Thyroid gland (tissue), 4 donors: Measurements from ENCODE around the gene TMEM106B. TPM values are rescaled to one million over a fixed set of nuclear protein-coding genes. Genes with fewer than 3 reads are reported as not detected.

Source experiments
- DNase-seq, 2 donors: peaks; one replicate each; pipeline ENCODE4 v3.0.0-alpha.2; 2019
- H3K27ac ChIP-seq, 3 donors: fragments of 200-600 bp; sonication (generic); 1 replicate in 2 of 3; 2 replicates in 1 of 3; pipeline ENCODE4 v1.5.1; 2016 to 2019; ENCODE audit warnings: mild to moderate bottlenecking in 1 of 3, moderate library complexity in 1 of 3
- H3K27me3 ChIP-seq: fragments of 200-600 bp; sonication (generic); one replicate; pipeline ENCODE4 v1.5.1; 2019
- H3K36me3 ChIP-seq, 2 donors: fragments of 200-600 bp; sonication (generic); one replicate each; pipeline ENCODE4 v1.5.1; 2016 to 2019
- H3K4me1 ChIP-seq, 2 donors: fragments of 200-600 bp; sonication (generic); one replicate each; pipeline ENCODE4 v1.5.1; 2017 to 2019
- H3K4me3 ChIP-seq, 3 donors: fragments of 200-600 bp; sonication (generic); replicated peaks in 1 of 3; 1 replicate in 2 of 3; 2 replicates in 1 of 3; pipeline ENCODE4 v1.5.1; 2016; ENCODE audit warnings: mild to moderate bottlenecking in 1 of 3
- H3K9me3 ChIP-seq: fragments of 200-600 bp; sonication (generic); one replicate; pipeline ENCODE4 v1.5.1; 2017
- CTCF ChIP-seq, 6 experiments: fragments of 200-600 bp in 3 of 6; fragments of 450-650 bp in 3 of 6; sonication (generic) in 3 of 6; IDR thresholded peaks; one replicate each; pipeline ENCODE4 v1.5.1; 2016 to 2019; ENCODE audit warnings: antibody characterized with exemption in 6 of 6, mild to moderate bottlenecking in 2 of 6, inconsistent platforms in 1 of 6, moderate library complexity in 1 of 6
- POLR2A ChIP-seq, 2 donors: fragments of 450-650 bp; IDR thresholded peaks; one replicate each; pipeline ENCODE4 v1.6.1; 2017; ENCODE audit warnings: antibody characterized with exemption in 2 of 2, mild to moderate bottlenecking in 2 of 2, moderate library complexity in 1 of 2
- WGBS, 2 donors: methylation state at CpG; one replicate each; pipeline ENCODE4 v1.1.5; 2017; 5-methylcytosine and 5-hydroxymethylcytosine counted together
- intact Hi-C: fragments of 100-400 bp; cut with DNase I; formaldehyde crosslinking; loops from one replicate; pipeline ENCODE4 v1.15.1; 2023
- total RNA-seq, 4 donors: library from RNA; depleted of rRNA; stranded (reverse); fragments of >200 nt; gene quantifications; one replicate each; pipeline ENCODE4 v1.2.3, GENCODE V29; 2016

The TMEM106B gene
- total RNA-seq, 4 donors from 2014 or later, result 91.4 to 135 (median 108) TPM

- no peaks in the 10 kb centered on the region for H3K36me3 ChIP-seq
- intact Hi-C loops, result no loop called here
- 75 to 81% methylated on average over 5 to 6 of the region's 6 CpGs for WGBS, 2 donors
- no peak overlapping the region for H3K27ac ChIP-seq
- H3K27me3 ChIP-seq, result no peaks in the 10 kb centered on the region
- no peaks in the 10 kb centered on the region for H3K4me1 ChIP-seq
- H3K9me3 ChIP-seq, result no peaks in the 10 kb centered on the region
- no peak overlapping the region for H3K4me3 ChIP-seq
- DNase-seq, result no peak
- TF ChIP-seq CTCF (IDR thresholded peaks at IDR 0.05) (no peak), POLR2A (IDR thresholded peaks at IDR 0.05) (no peak)
Measured at GRCh38 chr7:12289996-12290395, 78.9 kb downstream of the TMEM106B start.

GRCh38 chr7:12290761-12291160 lies 79.7 kb downstream of the TMEM106B start:
- intact Hi-C loops, result no loop called here
- H3K27me3 ChIP-seq, result no peaks in the 10 kb centered on the region

GRCh38 chr7:12291870-12292269 lies 80.8 kb downstream of the TMEM106B start:
- Histone ChIP-seq H3K36me3 (no peaks in the 10 kb centered on the region), H3K27ac (no peak overlapping the region), H3K27me3 (no peaks in the 10 kb centered on the region), H3K4me1 (no peaks in the 10 kb centered on the region), H3K4me3 (no peak overlapping the region), H3K9me3 (no peaks in the 10 kb centered on the region)
- TF ChIP-seq CTCF (IDR thresholded peaks at IDR 0.05), result no peak
- TF ChIP-seq POLR2A (IDR thresholded peaks at IDR 0.05), result no peak
- WGBS, 2 donors, result 74 to 89% methylated on average over 1 of the region's 1 CpG
- intact Hi-C loops, result no loop called here
- no peak for DNase-seq

More at GRCh38 chr7:12290761-12291160, 79.7 kb downstream of the TMEM106B start:
- Histone ChIP-seq H3K9me3 (no peaks in the 10 kb centered on the region), H3K27ac (no peak overlapping the region), H3K4me1 (no peaks in the 10 kb centered on the region), H3K36me3 (no peaks in the 10 kb centered on the region), H3K4me3 (no peak overlapping the region)
- no peak for DNase-seq
- no peak for TF ChIP-seq POLR2A (IDR thresholded peaks at IDR 0.05)
- 84 to 88% methylated on average over 1 of the region's 1 CpG for WGBS, 2 donors

Other genes starting within 250 kb of the TMEM106B start
- gene VWDE, start 192.6 kb downstream of the TMEM106B start, total RNA-seq, result 10 to 100 TPM in 2 of 4 donors, 1 to 10 TPM in 2; 2.7 to 15.1 (median 9.7) TPM